HEK293 (cell line): ENCODE data around the gene MGME1.
A peak's percentile ranks its signal among the peaks of the same experiment; 100 is the strongest.

Experiments
- CTCF ChIA-PET: fragments of 350-600 bp; formaldehyde crosslinking; extraction: SDS; loops from one replicate; lab custom pipeline; 2021; ENCODE audit warnings: antibody characterized with exemption; lab: Yijun Ruan, JAX
- POLR2A ChIA-PET: fragments of 300-600 bp; formaldehyde crosslinking; extraction: SDS; loops from one replicate; lab custom pipeline; 2020; ENCODE audit warnings: antibody characterized with exemption, inconsistent platforms; lab: Yijun Ruan, JAX
- H3K27ac ChIP-seq: fragments of 200-500 bp; sonication (Bioruptor generic); 2 replicates; pipeline ENCODE4 v1.5.1; 2014; ENCODE audit warnings: low read depth, low read length, control low read depth, inconsistent platforms; ENCODE audit errors: extremely low read depth
- H3K36me3 ChIP-seq, 2 experiments: fragments of 200-500 bp in 1 of 2; sonication (Bioruptor generic) in 1 of 2; 1 replicate in 1 of 2; 2 replicates in 1 of 2; pipeline ENCODE4 v1.5.1; 2014 to 2017; ENCODE audit warnings: inconsistent platforms in 2 of 2, low read length in 2 of 2; ENCODE audit not compliant: control insufficient read depth in 2 of 2, insufficient read depth in 1 of 2
- H3K4me1 ChIP-seq: fragments of 200-500 bp; sonication (Bioruptor generic); 2 replicates; pipeline ENCODE4 v1.5.1; 2014; ENCODE audit warnings: mild to moderate bottlenecking, low read length, inconsistent platforms; ENCODE audit not compliant: control insufficient read depth, insufficient read depth
- H3K4me3 ChIP-seq: 2 replicates; pipeline ENCODE4 v1.5.1; 2011; ENCODE audit warnings: low read depth, mild to moderate bottlenecking, control low read depth, low read length, moderate library complexity
- H3K9me3 ChIP-seq: fragments of 200-500 bp; sonication (Bioruptor generic); 2 replicates; pipeline ENCODE4 v1.5.1; 2014; ENCODE audit warnings: low read depth, low read length, inconsistent platforms; ENCODE audit not compliant: control insufficient read depth, insufficient read depth
- CTCF ChIP-seq: fragments of 450-650 bp; formaldehyde crosslinking; IDR thresholded peaks from 2 replicates; pipeline ENCODE4 v1.5.1; 2016; ENCODE audit warnings: missing biosample characterization, missing genetic modification characterization
- HOXA7 ChIP-seq: sonication (generic); formaldehyde crosslinking; IDR thresholded peaks from 2 replicates; pipeline ENCODE4 v1.8.1; 2022; ENCODE audit warnings: missing genetic modification reagents, borderline replicate concordance
- PRDM1 ChIP-seq: fragments of 450-650 bp; formaldehyde crosslinking; IDR thresholded peaks from 2 replicates; pipeline ENCODE4; 2016; ENCODE audit warnings: missing biosample characterization, missing genetic modification characterization
- PRDM6 ChIP-seq: fragments of 450-650 bp; formaldehyde crosslinking; IDR thresholded peaks from 2 replicates; pipeline ENCODE4 v1.5.1; 2017; ENCODE audit warnings: missing biosample characterization, missing genetic modification characterization
- ZIC2 ChIP-seq: fragments of 450-650 bp; formaldehyde crosslinking; IDR thresholded peaks from 2 replicates; pipeline ENCODE4 v1.5.1; 2016; ENCODE audit warnings: missing biosample characterization, missing genetic modification characterization
- ZNF121 ChIP-seq: fragments of 450-650 bp; formaldehyde crosslinking; IDR thresholded peaks from 2 replicates; pipeline ENCODE4 v1.5.1; 2016; ENCODE audit warnings: missing biosample characterization, missing genetic modification characterization
- ZNF140 ChIP-seq: fragments of 450-650 bp; formaldehyde crosslinking; IDR thresholded peaks from 2 replicates; pipeline ENCODE4 v1.5.1; 2016; ENCODE audit warnings: missing biosample characterization, missing genetic modification characterization
- ZNF18 ChIP-seq: fragments of 450-650 bp; formaldehyde crosslinking; IDR thresholded peaks from 2 replicates; pipeline ENCODE4 v1.5.1; 2016; ENCODE audit warnings: missing biosample characterization, missing genetic modification characterization
- ZNF248 ChIP-seq: fragments of 450-650 bp; formaldehyde crosslinking; IDR thresholded peaks from 2 replicates; pipeline ENCODE4 v1.5.1; 2017; ENCODE audit warnings: missing biosample characterization, missing genetic modification characterization
- ZNF558 ChIP-seq: fragments of 450-650 bp; formaldehyde crosslinking; IDR thresholded peaks from 2 replicates; pipeline ENCODE4 v1.5.1; 2016; ENCODE audit warnings: missing biosample characterization, missing genetic modification characterization
- ZNF600 ChIP-seq: fragments of 450-650 bp; formaldehyde crosslinking; IDR thresholded peaks from 2 replicates; pipeline ENCODE4 v1.5.1; 2016; ENCODE audit warnings: missing biosample characterization, missing genetic modification characterization
- ZNF624 ChIP-seq: fragments of 450-650 bp; formaldehyde crosslinking; IDR thresholded peaks from 2 replicates; pipeline ENCODE4 v1.5.1; 2017; ENCODE audit warnings: missing biosample characterization, missing genetic modification characterization
- ZNF677 ChIP-seq: fragments of 450-650 bp; IDR thresholded peaks from 2 replicates; pipeline ENCODE4 v1.5.0; 2018; ENCODE audit warnings: missing biosample characterization, mild to moderate bottlenecking, missing genetic modification characterization, moderate library complexity
- ZNF701 ChIP-seq: fragments of 450-650 bp; formaldehyde crosslinking; IDR thresholded peaks from 2 replicates; pipeline ENCODE4 v1.5.1; 2016; ENCODE audit warnings: missing biosample characterization, missing genetic modification characterization
- ZNF707 ChIP-seq: fragments of 450-650 bp; formaldehyde crosslinking; IDR thresholded peaks from 2 replicates; pipeline ENCODE4 v1.5.1; 2016; ENCODE audit warnings: missing biosample characterization, missing genetic modification characterization
- ZSCAN16 ChIP-seq: fragments of 450-650 bp; formaldehyde crosslinking; IDR thresholded peaks from 2 replicates; pipeline ENCODE4 v1.5.1; 2016; ENCODE audit warnings: missing biosample characterization, missing genetic modification characterization
- ZSCAN18 ChIP-seq: fragments of 450-650 bp; formaldehyde crosslinking; IDR thresholded peaks from 2 replicates; pipeline ENCODE4 v1.5.1; 2016; ENCODE audit warnings: missing biosample characterization, missing genetic modification characterization
- ZSCAN23 ChIP-seq: fragments of 450-650 bp; formaldehyde crosslinking; IDR thresholded peaks from 2 replicates; pipeline ENCODE4 v1.5.1; 2016; ENCODE audit warnings: missing biosample characterization, missing genetic modification characterization
- ZXDB ChIP-seq: fragments of 450-650 bp; formaldehyde crosslinking; IDR thresholded peaks from 2 replicates; pipeline ENCODE4 v1.5.1; 2016; ENCODE audit warnings: missing biosample characterization, missing genetic modification characterization

The MGME1 gene

GRCh38 chr20:17971300-17972013, 2.6 kb downstream of the MGME1 start:
- Histone ChIP-seq H3K27ac (peak overlapping the region; percentile 33; the same call in 1 of the 2 replicates), H3K4me3 (peak overlapping the region; percentile 89), H3K36me3 (peaks cover 0 to 47% of the 10 kb centered on the region in 2 experiments; a peak in 2 of 3 replicates)
- POLR2A ChIA-PET: interaction anchor here (1.1 to 1.3 kb wide), 2 partner anchors 8 to 32 kb away, joined by 3 read pairs; no protein-coding TSS in a partner anchor
- TF ChIP-seq ZNF121: 0 out of 2 replicates have a peak, but pooled peaks have one; percentile 15
- TF ChIP-seq PRDM6 (tag by site-specific recombination): 0 out of 2 replicates have a peak, but pooled peaks have one; percentile 9
- TF ChIP-seq ZSCAN23 (tag by site-specific recombination): no peak
- TF ChIP-seq ZNF248 (tag by site-specific recombination): no peak
- peak; percentile 67 for TF ChIP-seq ZIC2 (tag by site-specific recombination)
- TF ChIP-seq ZNF18 (tag by site-specific recombination): 0 out of 2 replicates have a peak, but pooled peaks have one; percentile 14
- TF ChIP-seq ZNF624 (tag by site-specific recombination): no peak
- 0 out of 2 replicates have a peak, but pooled peaks have one; percentile 18 for TF ChIP-seq ZNF140
- TF ChIP-seq ZXDB: 0 out of 2 replicates have a peak, but pooled peaks have one; percentile 18
- TF ChIP-seq, all 188 proteins: peak for 6
- CTCF ChIA-PET: interaction anchor here (1.2 kb wide), 1 partner anchor 435 kb away, joined by 3 read pairs; no protein-coding TSS in a partner anchor
- H3K9me3 ChIP-seq: no peaks in the 10 kb centered on the region
- H3K4me1 ChIP-seq: peaks cover 5% of the 10 kb centered on the region; the same call in 1 of the 2 replicates

- CTCF ChIA-PET: no interaction called here
These were observed 3.3 kb downstream of the MGME1 start for GRCh38 chr20:17972121-17972520.

GRCh38 chr20:17976305-17976704, 7.5 kb downstream of the MGME1 start:
- CTCF ChIA-PET: interaction anchor here (1.7 kb wide), 1 partner anchor 20 kb away, joined by 5 read pairs; no protein-coding TSS in a partner anchor
- Histone ChIP-seq H3K27ac (no peak overlapping the region), H3K9me3 (no peaks in the 10 kb centered on the region), H3K36me3 (peaks cover 23 to 40% of the 10 kb centered on the region in 2 experiments; a peak in 2 of 3 replicates), H3K4me1 (peaks cover 5% of the 10 kb centered on the region; the same call in 1 of the 2 replicates), H3K4me3 (no peak overlapping the region)
- TF ChIP-seq ZSCAN16 (tag by site-specific recombination) (no peak), ZSCAN18 (no peak), ZNF677 (tag by site-specific recombination) (no peak), ZNF558 (tag by site-specific recombination) (no peak), CTCF (tag by site-specific recombination) (no peak), ZNF701 (tag by site-specific recombination) (no peak), ZNF707 (tag by site-specific recombination) (no peak), ZNF600 (tag by site-specific recombination) (no peak)
- POLR2A ChIA-PET: no interaction called here

More at GRCh38 chr20:17972121-17972520, 3.3 kb downstream of the MGME1 start:
- Histone ChIP-seq H3K4me3 (peak overlapping the region; percentile 89), H3K36me3 (peaks cover 6 to 47% of the 10 kb centered on the region in 2 experiments; a peak in 2 of 3 replicates), H3K27ac (peak overlapping the region; percentile 33; the same call in 1 of the 2 replicates), H3K9me3 (no peaks in the 10 kb centered on the region), H3K4me1 (peaks cover 5% of the 10 kb centered on the region; the same call in 1 of the 2 replicates)
- TF ChIP-seq PRDM6 (tag by site-specific recombination): peak; percentile 41; the same call in 1 of the 2 replicates
- no peak for TF ChIP-seq HOXA7 (CRISPR knock-in tag)
- TF ChIP-seq PRDM1: peak; percentile 14; the same call in 1 of the 2 replicates
- POLR2A ChIA-PET: interaction anchor here (1.1 to 1.3 kb wide), 2 partner anchors 9 to 33 kb away, joined by 3 read pairs; no protein-coding TSS in a partner anchor
